Measurements from ENCODE around the gene WDR5. TPM values are rescaled to one million over a fixed set of nuclear protein-coding genes. Genes with fewer than 3 reads are reported as not detected.

The WDR5 gene
- total and polyA plus RNA-seq, 2 experiments from 2014 or later = 37.0 to 56.6 TPM

- peaks cover 13% of the 10 kb centered on the region; the same call in 1 of the 2 replicates for H3F3A ChIP-seq (replicated peaks; ENCODE audit: low read depth)
- H3K79me2 ChIP-seq (replicated peaks; ENCODE audit: insufficient read depth) = no peaks in the 10 kb centered on the region
- H4K20me1 ChIP-seq (replicated peaks; ENCODE audit: insufficient read depth) = no peaks in the 10 kb centered on the region
- DNase-seq (ENCODE audit: low spot score) (no peak), ATAC-seq (no peak)
- no peak overlapping the region for H2AFZ ChIP-seq
- H3K4me2 ChIP-seq = no peak overlapping the region
- H3K27ac Mint-ChIP-seq = no peak overlapping the region
- H3K4me3 Mint-ChIP-seq = no peak overlapping the region
- 0 out of 2 replicates have a peak, but pooled peaks cover 4% of the 10 kb centered on the region for H3K27me3 ChIP-seq (ENCODE audit: insufficient read depth)
- H3K36me3 ChIP-seq (ENCODE audit: insufficient read depth) = peaks cover 5% of the 10 kb centered on the region
- H3K9me2 ChIP-seq (ENCODE audit: insufficient read depth) = no peaks in the 10 kb centered on the region
- no peak overlapping the region for H3K4me3 ChIP-seq
- H3K36me3 Mint-ChIP-seq (ENCODE audit: low read depth) = peaks cover 27% of the 10 kb centered on the region
- H3K9me3 Mint-ChIP-seq = peaks cover 25% of the 10 kb centered on the region; the same call in 2 of the 3 replicates
- H3K4me1 ChIP-seq (ENCODE audit: insufficient read depth) = peaks cover 9% of the 10 kb centered on the region; the same call in 1 of the 2 replicates
- H3K27me3 Mint-ChIP-seq (ENCODE audit: insufficient read depth, low read depth, poor library complexity) = peaks cover 14% of the 10 kb centered on the region
- H3K27ac ChIP-seq (ENCODE audit: low read depth) = no peak overlapping the region
- peaks cover under 1% of the 10 kb centered on the region; the same call in 2 of the 3 replicates for H3K4me1 Mint-ChIP-seq
- no peak for TF ChIP-seq REST (IDR thresholded peaks at IDR 0.05; ENCODE audit: unreplicated experiment)
These were observed 29.0 kb downstream of the WDR5 start for GRCh38 chr9:134164879-134165278.

GRCh38 chr9:134165357-134166315 lies 29.8 kb downstream of the WDR5 start:
- Histone ChIP-seq H3K36me3 (ENCODE audit: insufficient read depth) (no peaks in the 10 kb centered on the region), H3K27me3 (ENCODE audit: insufficient read depth) (0 out of 2 replicates have a peak, but pooled peaks cover 4% of the 10 kb centered on the region), H3K4me2 (no peak overlapping the region), H3F3A (replicated peaks; ENCODE audit: low read depth) (peaks cover 13% of the 10 kb centered on the region; the same call in 1 of the 2 replicates), H3K9me2 (ENCODE audit: insufficient read depth) (no peaks in the 10 kb centered on the region), H4K20me1 (replicated peaks; ENCODE audit: insufficient read depth) (no peaks in the 10 kb centered on the region), H3K4me3 (no peak overlapping the region), H2AFZ (no peak overlapping the region), H3K4me1 (ENCODE audit: insufficient read depth) (peaks cover 9% of the 10 kb centered on the region; the same call in 1 of the 2 replicates), H3K27ac (ENCODE audit: low read depth) (no peak overlapping the region), H3K79me2 (replicated peaks; ENCODE audit: insufficient read depth) (no peaks in the 10 kb centered on the region)
- H3K36me3 Mint-ChIP-seq (ENCODE audit: low read depth) = peaks cover 21% of the 10 kb centered on the region
- 0 out of 3 replicates have a peak overlapping the region, but pooled peaks have one; percentile 38 for H3K4me3 Mint-ChIP-seq
- H3K9me3 Mint-ChIP-seq = peaks cover 25% of the 10 kb centered on the region; the same call in 2 of the 3 replicates
- no peak overlapping the region for H3K27ac Mint-ChIP-seq
- no peak for ATAC-seq
- no peak for DNase-seq (ENCODE audit: low spot score)
- H3K27me3 Mint-ChIP-seq (ENCODE audit: insufficient read depth, low read depth, poor library complexity) = peaks cover 11% of the 10 kb centered on the region
- no peaks in the 10 kb centered on the region; the same call in 2 of the 3 replicates for H3K4me1 Mint-ChIP-seq
- no peak for TF ChIP-seq CREB1 (CRISPR knock-in tag; IDR thresholded peaks at IDR 0.05; ENCODE audit: low read depth)
- no peak for TF ChIP-seq ZNF462 (CRISPR knock-in tag; IDR thresholded peaks at IDR 0.05)
- TF ChIP-seq CTCF (conservative IDR thresholded peaks at IDR 0.05; ENCODE audit: low read depth in 2 of 2) = no peak
- TF ChIP-seq NANOG (IDR thresholded peaks at IDR 0.05; ENCODE audit: borderline replicate concordance) = no peak
- TF ChIP-seq ZNF331 (CRISPR knock-in tag; IDR thresholded peaks at IDR 0.05; ENCODE audit: low read depth) = no peak
- no peak for TF ChIP-seq STAT1 (IDR thresholded peaks at IDR 0.05; ENCODE audit: unreplicated experiment)
- TF ChIP-seq ZNF114 (CRISPR knock-in tag; IDR thresholded peaks at IDR 0.05) = no peak
